Neural progenitor cell (in vitro differentiated cells): ENCODE results near the gene DUS3L. TPM values are rescaled to one million over a fixed set of nuclear protein-coding genes. Genes with fewer than 3 reads are reported as not detected.
A peak's percentile ranks its signal among the peaks of the same experiment; 100 is the strongest.

Experiments
- DNase-seq: peaks from one replicate; pipeline ENCODE4 v3.0.0-alpha.2; 2016; ENCODE audit warnings: low spot score
- H2AFZ ChIP-seq: fragments of 200-600 bp; sonication (generic); replicated peaks from 2 replicates; pipeline ENCODE4 v1.6.1; 2016; ENCODE audit warnings: antibody characterized with exemption
- H3F3A ChIP-seq: fragments of 200-600 bp; sonication (generic); 2 replicates; pipeline ENCODE4 v1.6.1; 2016; ENCODE audit warnings: antibody characterized with exemption, low read depth
- H3K27ac ChIP-seq: fragments of 200-600 bp; sonication (generic); 2 replicates; pipeline ENCODE4 v1.5.1; 2016; ENCODE audit warnings: mild to moderate bottlenecking
- H3K27me3 ChIP-seq: fragments of 200-600 bp; sonication (generic); 2 replicates; pipeline ENCODE4 v1.6.1; 2016; ENCODE audit warnings: mild to moderate bottlenecking, moderate library complexity
- H3K36me3 ChIP-seq: fragments of 200-600 bp; sonication (generic); 2 replicates; pipeline ENCODE4 v1.5.1; 2016
- H3K4me1 ChIP-seq: fragments of 200-600 bp; sonication (generic); 2 replicates; pipeline ENCODE4 v1.6.1; 2016; ENCODE audit warnings: mixed run types
- H3K4me2 ChIP-seq: fragments of 200-600 bp; sonication (generic); 2 replicates; pipeline ENCODE4 v1.6.1; 2016
- H3K4me3 ChIP-seq: fragments of 200-600 bp; sonication (generic); 2 replicates; pipeline ENCODE4 v1.5.1; 2016
- H3K79me2 ChIP-seq: fragments of 200-600 bp; sonication (generic); 2 replicates; pipeline ENCODE4 v1.6.1; 2016; ENCODE audit warnings: low read depth
- H3K9ac ChIP-seq: fragments of 200-600 bp; sonication (generic); 2 replicates; pipeline ENCODE4 v1.6.1; 2016
- H3K9me3 ChIP-seq: fragments of 200-600 bp; sonication (generic); 2 replicates; pipeline ENCODE4 v1.5.1; 2016; ENCODE audit warnings: low read depth
- H4K20me1 ChIP-seq: fragments of 200-600 bp; sonication (generic); 2 replicates; pipeline ENCODE4 v1.6.1; 2016; ENCODE audit warnings: low read depth
- H3K27ac Mint-ChIP-seq: 3 replicates; pipeline ENCODE4 v1.8.0; 2021; ENCODE audit warnings: mixed read lengths
- H3K27me3 Mint-ChIP-seq: 2 replicates; pipeline ENCODE4 v1.8.0; 2022; ENCODE audit warnings: low read depth, mild to moderate bottlenecking, inconsistent platforms, moderate library complexity, mixed read lengths; ENCODE audit not compliant: insufficient read depth
- H3K36me3 Mint-ChIP-seq: 3 replicates; pipeline ENCODE4 v1.8.0; 2021; ENCODE audit warnings: mixed read lengths
- H3K4me1 Mint-ChIP-seq: 3 replicates; pipeline ENCODE4 v1.8.0; 2021; ENCODE audit warnings: mixed read lengths
- H3K4me3 Mint-ChIP-seq: 3 replicates; pipeline ENCODE4 v1.8.0; 2021; ENCODE audit warnings: mild to moderate bottlenecking, moderate library complexity, mixed read lengths
- H3K9me3 Mint-ChIP-seq: 3 replicates; pipeline ENCODE4 v1.8.0; 2020; ENCODE audit warnings: mixed read lengths
- CTCF ChIP-seq: fragments of 200-600 bp; sonication (generic); IDR thresholded peaks from 2 replicates; pipeline ENCODE4 v1.5.1; 2017; ENCODE audit warnings: antibody characterized with exemption, mild to moderate bottlenecking
- EZH2 ChIP-seq: fragments of 200-600 bp; sonication (generic); IDR thresholded peaks from 2 replicates; pipeline ENCODE4 v1.6.1; 2017; ENCODE audit warnings: antibody characterized with exemption, mild to moderate bottlenecking, moderate library complexity
- EZH2phosphoT487 ChIP-seq: fragments of 200-600 bp; sonication (generic); IDR thresholded peaks from 2 replicates; pipeline ENCODE4 v1.6.1; 2017; ENCODE audit warnings: antibody characterized with exemption
- total RNA-seq: library from RNA; depleted of rRNA; stranded (reverse); fragments of >200 nt; gene quantifications from 2 replicates; pipeline ENCODE4 v1.2.3, GENCODE V29; 2015; ENCODE audit warnings: low replicate concordance

The DUS3L gene
- total RNA-seq, 1 donor from 2014 or later: 20.7 TPM

GRCh38 chr19:5832061-5832460 is 41.1 kb upstream of the DUS3L start:
- no peak overlapping the region for H3K4me3 ChIP-seq
- peak overlapping the region; percentile 44 for H3K4me3 Mint-ChIP-seq
- no peak for DNase-seq

GRCh38 chr19:5831159-5831558 is 40.2 kb upstream of the DUS3L start:
- TF ChIP-seq EZH2: no peak
- no peak for TF ChIP-seq CTCF
- no peak for TF ChIP-seq EZH2phosphoT487
- H3K36me3 Mint-ChIP-seq: no peaks in the 10 kb centered on the region
- H3K4me1 Mint-ChIP-seq: peaks cover 11% of the 10 kb centered on the region
- H3K9me3 ChIP-seq: no peaks in the 10 kb centered on the region
- H3K27ac Mint-ChIP-seq: no peak overlapping the region
- no peak overlapping the region for H3K9ac ChIP-seq
- no peak for DNase-seq
- no peak overlapping the region for H3K4me3 ChIP-seq
- no peak overlapping the region for H3K4me2 ChIP-seq
- no peaks in the 10 kb centered on the region for H3K36me3 ChIP-seq
- H3K27me3 ChIP-seq: peaks cover 19% of the 10 kb centered on the region
- no peak overlapping the region for H3K27ac ChIP-seq
- H3K4me3 Mint-ChIP-seq: no peak overlapping the region
- no peak overlapping the region for H2AFZ ChIP-seq
- H3F3A ChIP-seq: peaks cover 21% of the 10 kb centered on the region
- H3K4me1 ChIP-seq: peaks cover 4% of the 10 kb centered on the region
- peaks cover 3% of the 10 kb centered on the region for H4K20me1 ChIP-seq
- H3K79me2 ChIP-seq: no peaks in the 10 kb centered on the region
- H3K27me3 Mint-ChIP-seq: peaks cover 10% of the 10 kb centered on the region
- H3K9me3 Mint-ChIP-seq: no peaks in the 10 kb centered on the region

More at GRCh38 chr19:5832061-5832460, 41.1 kb upstream of the DUS3L start:
- Mint-ChIP-seq H3K27ac (peak overlapping the region; percentile 24), H3K4me1 (peaks cover 11% of the 10 kb centered on the region), H3K9me3 (no peaks in the 10 kb centered on the region), H3K36me3 (no peaks in the 10 kb centered on the region), H3K27me3 (peaks cover 8% of the 10 kb centered on the region)
- Histone ChIP-seq H3K27me3 (peaks cover 19% of the 10 kb centered on the region), H3K27ac (no peak overlapping the region), H3F3A (peaks cover 12% of the 10 kb centered on the region), H4K20me1 (no peaks in the 10 kb centered on the region), H3K79me2 (no peaks in the 10 kb centered on the region), H3K4me2 (no peak overlapping the region), H2AFZ (no peak overlapping the region), H3K9me3 (no peaks in the 10 kb centered on the region), H3K9ac (no peak overlapping the region), H3K4me1 (no peaks in the 10 kb centered on the region), H3K36me3 (no peaks in the 10 kb centered on the region)
- TF ChIP-seq EZH2phosphoT487: no peak
- TF ChIP-seq CTCF: no peak
- no peak for TF ChIP-seq EZH2

GRCh38 chr19:5829567-5830310 is 38.8 kb upstream of the DUS3L start:
- H3K4me1 Mint-ChIP-seq: peaks cover 11% of the 10 kb centered on the region
- Histone ChIP-seq H3K4me2 (peak overlapping the region; percentile 78), H3K9me3 (no peaks in the 10 kb centered on the region)

More at GRCh38 chr19:5829567-5830310, 38.8 kb upstream of the DUS3L start:
- Mint-ChIP-seq H3K9me3 (no peaks in the 10 kb centered on the region), H3K27me3 (peaks cover 11% of the 10 kb centered on the region), H3K27ac (no peak overlapping the region), H3K36me3 (no peaks in the 10 kb centered on the region), H3K4me3 (peak overlapping the region; percentile 65)
- Histone ChIP-seq H3F3A (peaks cover 21% of the 10 kb centered on the region), H3K4me3 (peak overlapping the region; percentile 56), H3K27ac (no peak overlapping the region), H3K4me1 (peaks cover 4% of the 10 kb centered on the region), H4K20me1 (peaks cover 5% of the 10 kb centered on the region), H3K27me3 (peaks cover 7% of the 10 kb centered on the region), H2AFZ (no peak overlapping the region), H3K9ac (no peak overlapping the region), H3K79me2 (no peaks in the 10 kb centered on the region), H3K36me3 (no peaks in the 10 kb centered on the region)
- no peak for DNase-seq
- TF ChIP-seq CTCF (no peak), EZH2 (no peak), EZH2phosphoT487 (no peak)
